Renal cortical epithelial cell (primary cell): ENCODE measurements around the gene PTPRM. TPM values are rescaled to one million over a fixed set of nuclear protein-coding genes. Genes with fewer than 3 reads are reported as not detected.
A peak's percentile ranks its signal among the peaks of the same experiment; 100 is the strongest.

Experiments
- DNase-seq: peaks from one replicate; pipeline ENCODE4 v3.0.0-alpha.2; 2011; ENCODE audit warnings: low read depth
- total RNA-seq: library from RNA; depleted of rRNA; stranded (reverse); fragments of >200 nt; gene quantifications from 2 replicates; pipeline ENCODE4 v1.2.3, GENCODE V29; 2014

PTPRM gene
- total RNA-seq, 1 donor from 2014 or later: 263 TPM

DNA sequence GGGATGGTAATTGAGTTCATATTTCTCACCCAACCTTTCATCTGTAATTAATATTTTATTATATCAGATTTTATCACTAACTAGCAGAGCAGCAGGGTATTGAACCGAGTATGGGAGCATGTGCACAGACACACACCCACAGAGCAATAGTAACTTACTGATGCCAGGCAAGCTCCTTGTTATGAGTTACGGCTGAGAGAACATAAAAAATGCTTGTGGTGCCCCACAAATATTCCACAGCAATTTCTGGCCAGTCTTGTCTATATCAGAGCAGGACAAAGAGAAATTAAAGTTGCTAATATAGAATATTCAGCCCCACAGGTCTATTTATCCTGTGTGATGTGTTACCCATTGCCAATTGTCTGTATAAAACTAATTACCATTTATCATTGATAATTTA is 540.3 kb downstream of the PTPRM start:
- DNase-seq: peak; percentile 91

DNA sequence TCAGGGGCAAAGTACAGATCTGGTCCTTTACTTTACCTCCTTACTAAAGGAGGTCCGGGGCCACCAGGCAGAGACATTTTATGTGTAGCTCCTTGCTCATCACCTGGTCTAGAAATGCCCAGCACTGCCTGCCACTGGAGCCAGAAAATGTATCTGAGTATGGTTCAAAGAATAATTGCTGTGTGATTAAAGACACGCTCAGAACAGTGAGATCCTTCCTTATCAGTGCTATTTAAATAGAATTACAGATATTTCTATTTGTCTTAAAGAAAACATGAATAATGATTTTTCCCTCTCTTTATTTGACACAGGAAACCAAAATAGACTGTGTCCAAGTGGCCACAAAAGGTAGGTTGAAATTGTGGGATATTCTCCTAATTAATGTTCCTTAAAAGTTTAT is 547.4 kb downstream of the PTPRM start:
- no peak for DNase-seq

DNA sequence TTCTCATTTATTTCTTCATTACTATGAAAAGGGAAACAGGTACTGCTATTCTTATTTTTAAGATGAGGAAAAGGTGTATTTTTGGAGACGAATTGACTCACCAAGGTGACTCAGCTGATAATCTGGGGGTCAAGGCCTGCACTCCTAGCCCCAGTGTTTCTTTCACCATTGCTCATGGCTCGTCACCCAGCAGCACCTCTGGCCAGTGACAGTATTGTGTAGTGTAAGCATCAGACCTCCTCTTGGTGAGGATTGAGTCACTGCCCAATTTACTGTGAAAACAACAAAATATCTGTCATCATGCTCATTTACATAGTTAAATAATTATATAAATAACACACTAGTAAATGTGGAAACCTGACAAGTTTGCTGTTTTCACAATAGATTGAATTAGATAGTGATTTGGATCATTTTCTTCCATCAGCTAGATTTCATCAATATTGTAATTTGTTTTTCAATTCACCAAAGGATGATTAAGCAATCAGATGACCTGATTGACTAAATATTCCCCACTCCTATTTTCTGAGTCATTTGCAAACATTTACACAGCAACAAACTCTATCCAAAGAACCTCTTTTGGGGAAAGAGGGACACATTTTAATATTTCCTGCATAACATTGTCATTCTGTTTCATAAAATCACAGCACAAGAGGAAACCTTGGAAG is 549.4 kb downstream of the PTPRM start:
- peak; percentile 86 for DNase-seq

DNA sequence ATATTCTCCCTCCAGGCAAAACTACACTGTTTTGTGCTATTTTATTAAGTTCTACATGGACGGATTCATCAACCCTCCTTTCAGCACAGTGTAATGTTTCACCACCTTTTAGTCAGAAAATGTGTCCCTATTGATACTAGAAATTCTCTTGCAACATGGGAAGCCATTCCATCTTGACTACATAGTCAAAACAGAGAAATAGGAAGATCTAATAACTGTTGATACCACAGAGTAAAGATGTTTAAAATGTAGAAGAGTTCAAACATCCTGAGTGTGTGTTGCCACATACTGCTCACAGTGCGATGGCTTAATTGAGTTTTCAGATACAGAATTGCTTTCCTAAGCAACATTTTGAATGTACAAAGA is 549.9 kb downstream of the PTPRM start:
- DNase-seq: peak; percentile 59

DNA sequence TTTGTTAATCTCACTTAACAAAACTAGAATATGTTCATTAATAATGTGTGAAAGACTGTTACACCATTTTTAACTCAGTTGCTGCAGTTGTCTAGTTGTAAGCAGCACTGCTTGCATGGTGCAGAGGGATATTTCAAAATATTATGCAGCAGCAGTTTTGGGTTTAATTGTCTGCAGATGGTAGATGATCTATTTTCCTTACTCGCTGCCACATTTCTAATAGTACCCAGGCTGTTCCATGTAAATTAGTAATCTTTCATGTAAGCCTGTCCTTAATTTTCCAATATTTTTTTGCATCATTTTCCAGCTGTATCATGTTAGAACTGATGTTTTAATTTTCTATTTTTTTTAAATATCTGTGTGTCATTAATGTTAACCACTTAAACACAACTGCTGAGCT is 554.0 kb downstream of the PTPRM start:
- no peak for DNase-seq

DNA sequence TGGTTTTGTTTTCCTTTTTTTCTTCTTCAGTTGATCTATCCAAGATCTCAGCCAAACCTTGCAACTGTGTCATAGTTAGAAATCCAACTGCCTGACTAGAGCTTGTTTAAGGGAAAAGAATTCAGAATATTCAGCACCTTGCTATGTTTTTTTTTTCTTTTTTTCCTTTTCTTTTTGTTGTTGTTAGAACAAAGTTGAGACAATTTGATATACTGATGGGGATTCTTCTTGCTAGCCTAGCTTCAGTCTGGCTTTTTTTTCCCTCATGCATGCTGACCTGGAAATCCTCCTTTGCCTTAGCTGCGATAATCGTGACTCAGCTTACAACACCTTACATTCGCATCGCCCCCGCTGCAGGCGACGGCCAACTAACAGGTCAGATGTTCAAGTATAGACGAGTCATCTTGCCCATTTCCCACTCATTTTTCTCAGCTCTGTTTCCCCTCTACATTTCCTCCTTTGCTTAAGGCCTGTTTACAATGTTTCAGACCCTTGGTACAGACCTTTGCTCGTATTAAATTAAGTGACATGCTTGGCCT is 554.9 kb downstream of the PTPRM start:
- peak; percentile 86 for DNase-seq

DNA sequence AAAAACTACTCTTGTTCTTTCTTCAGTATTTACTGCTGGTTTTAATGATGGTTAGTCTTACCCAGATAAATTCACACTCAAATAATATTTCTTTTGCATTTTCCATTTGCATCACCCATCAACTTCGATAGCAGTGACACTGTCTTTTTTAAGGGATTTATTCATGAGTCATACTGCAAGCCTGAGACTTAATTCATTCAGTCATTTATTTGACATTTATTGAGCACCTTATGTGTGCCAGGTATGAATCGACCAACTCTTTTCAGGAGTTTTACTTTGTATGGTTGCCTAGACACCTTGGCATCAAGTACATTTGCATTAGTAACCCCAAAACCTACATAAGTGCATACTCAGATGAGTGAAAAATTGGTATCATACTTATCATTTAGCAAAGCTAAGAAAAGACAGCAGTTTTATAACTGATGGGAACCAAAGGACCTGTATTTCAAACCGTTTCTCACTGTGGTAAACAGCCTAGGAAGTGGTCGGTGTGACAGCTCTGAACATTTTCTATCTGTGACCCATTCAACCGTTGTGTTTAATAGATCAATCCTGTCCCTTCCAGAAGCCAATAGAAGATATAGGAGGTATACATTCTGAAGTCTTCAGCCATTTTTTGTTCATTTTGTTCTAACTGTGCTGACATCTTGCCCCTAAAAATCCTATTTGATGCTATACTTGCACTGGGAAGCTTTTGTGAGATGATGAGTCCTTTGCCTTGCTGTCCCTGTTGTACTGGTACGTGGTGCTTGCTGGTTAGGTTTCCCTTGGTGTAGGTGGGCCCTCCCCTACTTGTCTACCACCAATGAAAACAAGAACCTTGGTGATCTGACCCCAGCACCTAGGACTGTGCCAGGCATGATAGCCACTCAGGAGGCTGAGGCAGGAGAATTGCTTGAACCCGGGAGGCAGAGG is 557.4 kb downstream of the PTPRM start:
- DNase-seq: no peak

DNA sequence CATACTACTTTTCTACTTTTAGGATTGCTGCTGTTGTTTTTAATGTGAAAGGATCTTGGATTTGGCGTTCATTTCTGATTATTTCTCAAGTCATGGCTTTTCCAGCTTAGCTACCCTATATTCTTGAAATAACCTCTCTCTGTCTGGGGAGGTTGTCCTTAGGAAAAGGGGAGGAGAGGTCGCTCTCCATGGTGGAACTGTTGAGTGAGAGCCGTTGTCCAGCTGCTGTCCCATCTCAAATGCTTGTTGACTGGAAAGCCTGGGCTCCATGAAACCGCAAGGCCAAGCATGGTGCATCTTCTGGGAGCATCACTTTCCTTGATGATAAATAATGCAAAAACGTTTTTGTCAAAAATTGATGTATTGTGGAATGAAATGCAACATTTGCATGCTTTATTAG is 563.0 kb downstream of the PTPRM start:
- DNase-seq: no peak

DNA sequence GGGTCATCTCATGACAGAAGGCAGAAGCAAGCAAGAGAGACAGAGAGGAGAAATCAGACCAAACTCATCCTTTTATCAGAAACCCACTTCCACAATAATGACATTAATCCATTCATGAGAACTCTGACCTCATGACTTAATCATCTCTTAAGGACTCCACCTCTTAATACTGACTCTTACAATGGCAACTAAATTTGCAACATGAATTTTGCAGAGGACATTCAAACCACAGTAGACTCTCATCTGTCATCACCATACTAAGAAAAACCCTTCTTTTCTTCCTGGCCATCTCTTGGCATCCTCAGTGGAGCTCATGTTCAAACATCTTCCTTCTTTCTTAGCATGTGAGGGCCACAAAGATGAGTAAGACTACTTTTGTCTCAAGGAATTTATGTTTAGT is 565.9 kb downstream of the PTPRM start:
- no peak for DNase-seq

DNA sequence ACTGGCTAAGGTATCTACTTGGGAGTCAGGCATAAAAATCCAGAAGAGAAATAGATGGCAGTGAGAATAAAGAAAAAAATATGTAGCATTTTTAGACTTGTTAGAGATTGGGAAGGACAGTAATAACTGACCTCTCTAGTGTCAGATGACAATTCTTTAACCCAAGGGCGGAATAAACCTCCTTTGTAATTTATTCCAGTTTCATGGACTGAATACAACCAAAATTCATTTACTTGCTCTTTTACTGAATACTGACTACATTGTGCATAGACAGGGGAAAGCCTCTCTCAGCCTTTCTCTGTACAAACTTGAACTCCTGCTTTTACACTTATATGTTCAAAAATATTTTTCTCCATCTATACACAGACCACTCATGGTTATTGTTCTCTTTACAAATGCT is 566.8 kb downstream of the PTPRM start:
- no peak for DNase-seq

DNA sequence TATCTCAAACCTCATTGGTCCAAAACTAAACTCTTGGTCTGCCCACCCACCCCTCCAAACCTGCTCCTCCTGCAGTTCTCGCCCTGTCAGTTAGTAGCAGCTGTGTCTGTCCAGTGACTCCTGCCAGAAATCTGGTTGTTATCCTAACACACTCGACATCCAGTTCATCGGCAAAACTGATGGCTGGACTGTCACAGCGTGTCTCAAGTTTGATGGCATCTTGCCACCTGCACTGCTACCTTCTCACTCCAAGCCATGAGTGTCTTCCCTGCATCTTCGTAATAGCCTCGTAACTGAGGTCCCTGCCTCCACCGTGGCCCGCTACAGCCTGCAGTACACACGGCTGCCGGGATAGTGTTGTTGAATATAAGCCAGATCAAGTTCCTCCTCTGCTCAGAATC is 572.0 kb downstream of the PTPRM start:
- DNase-seq: no peak

DNA sequence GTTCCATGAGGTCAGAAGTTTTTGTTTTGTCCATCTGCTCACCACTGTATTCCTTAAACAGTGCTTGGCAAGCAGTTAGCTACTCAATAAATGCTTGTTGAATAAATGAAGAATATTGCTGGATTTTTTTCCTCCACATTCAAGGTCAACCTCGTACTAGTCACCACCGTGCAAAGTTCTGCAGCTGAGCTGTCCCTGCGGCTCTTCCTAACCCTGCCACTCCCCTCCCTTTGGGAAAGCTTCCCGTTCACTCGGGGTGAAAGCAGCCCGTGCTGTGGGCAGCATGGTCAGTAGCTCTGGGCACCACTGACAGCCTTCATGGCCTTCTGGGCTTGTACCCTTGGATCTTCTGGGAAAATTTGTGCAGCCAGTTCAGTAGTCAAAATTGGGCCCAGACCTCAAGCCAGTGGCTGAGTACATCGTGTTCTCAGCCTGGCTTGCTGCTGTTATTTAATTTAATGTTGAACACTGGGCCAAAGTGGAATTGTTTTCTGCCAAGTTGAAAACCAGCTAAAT is 572.8 kb downstream of the PTPRM start:
- DNase-seq: no peak

DNA sequence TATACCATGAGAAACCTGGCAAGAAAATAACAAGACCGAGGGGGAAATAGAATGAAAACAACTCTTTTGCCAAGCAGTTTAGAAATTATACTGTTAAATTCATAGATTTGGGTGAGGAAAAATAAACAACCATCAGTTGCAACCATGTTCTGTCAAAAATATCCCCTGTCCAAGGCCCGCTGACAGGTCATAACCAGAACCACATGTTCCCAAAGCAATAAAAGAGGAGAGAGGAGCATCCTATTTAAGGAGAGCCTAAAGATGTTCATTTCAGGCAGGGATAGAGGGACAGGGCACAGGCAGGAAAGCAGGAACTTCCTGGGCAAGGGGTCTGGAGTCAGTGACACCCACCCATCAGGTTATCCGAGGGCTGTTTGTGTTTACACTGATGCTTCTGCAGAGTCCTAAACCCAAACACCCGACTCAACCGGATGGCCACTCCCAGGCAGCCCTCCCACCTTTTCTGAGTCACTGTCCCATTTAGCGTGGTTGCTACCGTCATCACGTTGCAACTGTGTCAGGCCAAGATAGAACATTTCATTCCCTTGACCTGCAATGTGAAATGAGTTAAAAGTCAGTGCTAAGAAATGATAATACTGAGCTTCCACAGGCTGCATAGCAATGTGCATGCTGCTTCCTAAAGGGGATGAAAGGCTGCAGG is 573.9 kb downstream of the PTPRM start:
- DNase-seq: no peak

DNA sequence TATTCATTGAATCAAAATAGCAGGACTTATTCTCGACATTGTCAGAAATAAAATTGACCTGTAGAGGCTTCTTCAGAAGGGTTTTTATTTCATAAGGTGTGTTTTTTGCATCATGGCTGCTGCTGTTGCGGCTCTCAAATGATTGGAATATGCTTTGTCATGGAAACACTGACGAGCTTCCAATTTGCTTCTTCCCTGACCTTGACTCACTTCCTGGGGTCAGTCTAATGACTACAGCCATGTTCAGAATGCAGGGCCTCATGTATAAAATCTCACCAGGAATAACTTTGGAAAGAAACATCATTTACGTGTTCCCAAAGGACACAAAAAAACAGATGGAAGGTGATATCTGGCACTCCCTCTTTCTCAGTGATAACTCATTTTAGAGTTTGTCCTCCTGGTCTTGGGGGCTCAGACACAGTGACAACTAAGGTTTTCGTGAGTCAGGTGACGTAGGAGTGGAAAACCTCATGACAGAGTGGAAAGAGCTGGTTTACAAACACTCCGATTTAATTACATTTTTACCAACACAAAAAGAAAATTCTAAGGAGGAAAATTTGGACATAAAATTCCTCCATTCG is 575.1 kb downstream of the PTPRM start:
- DNase-seq: no peak

DNA sequence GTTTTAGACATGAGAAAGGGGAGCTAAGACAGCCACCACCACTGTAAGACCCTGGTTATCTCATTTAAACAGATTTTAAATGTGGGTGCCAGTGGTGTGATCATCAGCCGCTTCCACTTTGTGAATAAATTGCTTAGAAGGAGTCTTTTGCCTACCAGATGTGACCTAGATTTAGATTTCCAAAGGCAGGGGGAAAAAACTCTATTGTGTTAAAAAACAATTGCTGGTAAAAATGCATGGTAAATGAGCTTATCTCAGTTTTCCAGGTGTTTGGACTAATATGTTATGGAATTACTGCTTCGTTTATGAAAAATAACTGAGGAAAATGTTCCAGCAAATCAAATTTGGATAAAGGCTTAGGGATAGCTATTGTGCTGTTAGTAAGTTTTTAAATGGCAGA is 575.8 kb downstream of the PTPRM start:
- DNase-seq: no peak

DNA sequence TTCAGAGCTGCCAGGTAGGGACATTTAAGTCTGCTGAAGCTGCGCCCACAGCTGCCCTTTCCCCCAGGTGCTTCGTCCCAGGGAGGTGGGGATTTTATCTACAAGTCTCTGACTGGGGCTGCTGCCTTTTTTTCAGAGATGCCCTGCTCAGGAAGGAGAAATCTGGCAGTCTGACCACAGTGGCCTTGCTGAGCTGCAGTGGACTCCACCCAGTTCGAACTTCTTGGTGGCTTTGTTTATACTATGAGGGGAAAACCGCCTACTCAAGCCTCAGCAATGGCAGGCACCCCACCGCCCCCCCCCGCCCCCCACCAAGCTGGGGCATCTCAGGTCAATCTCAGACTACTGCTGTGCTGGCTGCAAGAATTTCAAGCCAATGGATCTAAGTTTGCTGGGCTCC is 584.1 kb downstream of the PTPRM start:
- DNase-seq: no peak

DNA sequence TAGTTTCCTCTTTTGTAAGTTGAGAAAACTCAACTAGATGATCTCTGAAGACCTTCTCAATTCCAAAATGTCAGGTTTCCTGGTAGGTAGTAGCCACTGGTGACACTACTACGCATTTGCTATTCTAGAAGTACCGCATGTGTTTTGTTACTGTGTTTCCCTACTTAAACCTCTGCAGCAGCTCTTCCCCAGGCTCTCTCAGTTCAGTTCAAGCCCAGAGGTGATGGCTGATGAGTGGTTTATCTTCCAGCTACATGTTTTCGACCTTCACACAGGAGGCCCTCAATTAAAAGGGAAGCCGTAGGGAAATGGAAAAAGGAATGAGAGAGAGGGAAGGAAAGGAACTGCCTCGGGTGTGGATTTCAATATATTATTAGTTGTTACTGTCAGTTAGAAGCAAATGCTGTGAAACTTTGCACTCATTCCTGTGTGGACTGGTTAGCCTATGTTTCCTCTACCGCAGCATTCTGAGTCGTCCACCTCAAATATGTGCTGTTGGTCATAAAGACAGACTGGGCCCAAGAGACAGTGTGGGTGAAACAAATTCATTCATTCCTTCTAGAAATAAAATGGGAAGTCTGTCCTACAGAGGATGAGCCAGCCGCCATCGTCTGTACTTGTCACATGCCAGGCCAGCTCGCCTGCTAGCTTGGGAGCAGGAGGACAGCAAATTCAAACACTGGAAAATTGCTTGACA is 586.9 kb downstream of the PTPRM start:
- peak; percentile 65 for DNase-seq

DNA sequence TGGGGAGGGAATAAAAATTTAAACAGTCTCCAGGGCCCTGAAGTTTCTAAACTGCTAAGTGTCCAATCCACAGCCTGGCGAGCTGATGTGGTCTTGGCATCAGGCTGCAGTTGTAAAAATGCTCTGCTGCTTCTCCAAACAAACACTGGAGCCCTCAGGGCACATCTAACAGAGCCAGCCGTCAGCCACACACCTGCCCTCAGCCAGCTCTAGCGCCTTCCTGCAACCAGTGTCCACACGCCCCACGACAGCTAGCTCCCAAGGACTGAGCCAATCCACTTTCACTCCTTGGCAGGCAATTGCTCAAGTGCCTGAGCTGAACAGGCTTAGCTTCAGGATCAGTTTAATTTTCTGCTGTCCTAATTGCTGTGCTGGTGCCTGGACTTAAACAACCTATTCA is 595.7 kb downstream of the PTPRM start:
- DNase-seq: peak; percentile 83

DNA sequence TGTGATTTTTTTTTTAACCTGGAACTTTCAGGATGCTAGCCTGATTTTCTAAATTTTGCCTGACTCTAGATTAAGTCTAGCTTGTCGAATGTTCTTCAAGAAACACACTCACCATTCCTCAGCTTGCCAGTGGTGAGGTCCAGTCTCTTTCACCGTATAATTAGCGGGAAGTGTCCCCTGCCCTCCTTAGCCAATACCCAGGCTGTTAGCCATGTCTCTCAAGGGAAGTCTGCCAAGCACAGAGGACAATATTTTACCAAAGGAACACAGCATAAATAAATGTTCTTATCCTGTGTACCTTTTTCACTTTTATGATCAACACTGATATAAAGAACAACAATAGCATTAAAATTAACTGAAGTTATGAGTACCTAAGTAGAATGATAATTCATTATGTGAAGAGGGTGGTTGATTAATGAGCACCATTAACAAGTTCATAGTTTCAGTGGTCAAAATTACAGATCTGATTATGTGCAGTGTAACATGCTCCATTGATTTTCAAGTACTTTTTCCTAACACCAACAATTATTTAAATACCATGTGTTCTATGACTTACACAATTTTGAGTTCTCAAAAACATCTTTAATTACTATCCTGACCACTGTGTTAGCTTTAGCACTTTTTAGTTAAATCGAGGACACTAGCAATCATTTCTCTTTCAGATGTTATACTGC is 596.3 kb downstream of the PTPRM start:
- DNase-seq: no peak

DNA sequence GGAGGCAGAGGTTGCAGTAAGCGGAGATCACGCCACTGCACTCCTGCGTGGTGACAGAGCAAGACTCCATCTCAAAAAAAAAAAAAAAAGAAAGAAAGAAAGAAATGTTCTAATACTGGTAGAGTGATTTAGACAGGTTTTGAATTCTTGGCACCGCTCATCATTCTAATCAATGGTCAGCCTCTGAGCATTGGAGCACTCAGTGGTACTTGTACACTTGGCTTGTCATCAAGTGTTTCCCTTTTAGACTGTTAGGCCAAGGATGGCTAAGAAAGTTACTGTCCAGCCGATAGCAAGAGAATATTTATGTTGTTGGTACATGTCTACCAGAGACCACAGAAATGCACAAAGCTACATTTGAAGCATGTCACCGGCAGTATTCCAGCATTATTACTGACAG is 598.0 kb downstream of the PTPRM start:
- no peak for DNase-seq

DNA sequence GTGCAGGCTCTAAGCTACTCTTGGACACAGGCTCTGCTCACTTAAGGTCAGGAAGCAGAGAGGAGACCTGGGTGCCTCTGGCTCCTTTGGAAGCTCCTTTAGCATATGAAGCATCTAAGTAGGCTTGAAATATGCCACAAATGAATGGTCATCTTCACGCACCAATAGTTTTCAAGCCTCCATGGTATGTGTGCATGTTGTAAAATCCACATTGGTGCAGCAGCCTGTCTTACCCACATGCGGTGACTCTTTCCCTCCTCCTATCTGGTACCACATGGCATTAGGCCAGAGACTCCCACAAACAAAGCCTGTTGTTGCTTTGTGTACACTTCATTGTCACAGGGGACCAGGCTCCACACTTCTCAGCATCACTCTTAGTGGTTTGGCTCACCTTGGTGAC is 599.9 kb downstream of the PTPRM start:
- peak; percentile 83 for DNase-seq
